Fibroblast of mammary gland (primary cell): Measurements from ENCODE around the gene AMOTL2.
A peak's percentile ranks its signal among the peaks of the same experiment; 100 is the strongest.

Experiments
- DNase-seq: peaks from one replicate; pipeline ENCODE4 v3.0.0-alpha.2; 2010; ENCODE audit warnings: low read depth
- H3K4me3 ChIP-seq: 2 replicates; pipeline ENCODE4 v1.5.1; 2011; ENCODE audit warnings: low read depth, mild to moderate bottlenecking, low read length, moderate library complexity; ENCODE audit not compliant: control insufficient read depth
- CTCF ChIP-seq: conservative IDR thresholded peaks from 2 replicates; pipeline ENCODE4 v1.5.1; 2011; ENCODE audit warnings: low read depth, low read length, inconsistent platforms; ENCODE audit not compliant: control insufficient read depth, insufficient read depth

The AMOTL2 gene

GRCh38 chr3:134381831-134382442 lies 7.7 kb upstream of the AMOTL2 start:
- TF ChIP-seq CTCF = no peak
- H3K4me3 ChIP-seq = no peak overlapping the region
- DNase-seq = no peak

- no peak for DNase-seq
These were observed 6.8 kb upstream of the AMOTL2 start for GRCh38 chr3:134381076-134381475.

DNA sequence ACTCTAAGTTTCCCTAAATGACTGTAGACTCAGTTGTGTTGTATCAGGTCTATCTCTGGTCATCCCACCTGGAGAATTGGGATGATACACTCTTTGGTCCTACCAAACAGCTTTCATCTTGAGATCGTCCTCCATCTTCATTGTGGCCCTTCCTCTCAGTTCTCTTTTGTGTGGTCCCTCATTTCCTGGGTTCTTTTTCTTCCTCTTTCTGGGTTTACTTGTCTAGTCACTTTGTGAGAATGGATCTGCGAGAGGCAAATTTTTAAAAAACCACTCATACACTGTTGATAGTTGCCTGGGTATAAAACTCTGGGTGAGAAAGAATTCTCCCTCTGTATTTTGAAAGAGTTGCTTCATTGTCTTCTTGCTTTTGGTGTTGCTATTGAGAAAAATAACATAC lies 6.0 kb upstream of the AMOTL2 start:
- no peak for TF ChIP-seq CTCF
- H3K4me3 ChIP-seq = no peak overlapping the region
- no peak for DNase-seq

More at GRCh38 chr3:134381076-134381475, 6.8 kb upstream of the AMOTL2 start:
- no peak for TF ChIP-seq CTCF
- no peak overlapping the region for H3K4me3 ChIP-seq

DNA sequence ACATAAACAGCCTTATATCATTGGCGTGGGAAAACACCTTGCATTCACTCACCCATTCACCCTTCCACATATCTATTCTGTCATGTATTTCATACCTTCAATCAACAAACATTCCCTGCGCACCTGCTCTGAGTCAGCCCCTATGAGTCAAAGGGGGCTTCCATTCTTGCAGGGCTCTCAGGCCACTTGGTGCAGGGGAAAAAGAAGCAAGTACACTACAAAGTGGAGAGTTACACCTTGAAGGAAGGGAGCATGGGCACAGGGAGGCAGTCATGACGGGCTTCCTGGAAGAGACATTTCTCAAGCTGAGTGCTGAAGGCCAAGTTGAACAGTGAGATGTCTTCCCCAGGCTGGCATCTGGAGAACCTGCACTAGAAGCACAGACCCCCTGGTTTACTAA lies 4.6 kb upstream of the AMOTL2 start:
- no peak for TF ChIP-seq CTCF

GRCh38 chr3:134378384-134378783 lies 4.1 kb upstream of the AMOTL2 start:
- peak; percentile 44 for DNase-seq
- TF ChIP-seq CTCF = peak; percentile 46
- H3K4me3 ChIP-seq = no peak overlapping the region

More for the DNA sequence above, 4.6 kb upstream of the AMOTL2 start:
- H3K4me3 ChIP-seq = no peak overlapping the region
- DNase-seq = no peak

DNA sequence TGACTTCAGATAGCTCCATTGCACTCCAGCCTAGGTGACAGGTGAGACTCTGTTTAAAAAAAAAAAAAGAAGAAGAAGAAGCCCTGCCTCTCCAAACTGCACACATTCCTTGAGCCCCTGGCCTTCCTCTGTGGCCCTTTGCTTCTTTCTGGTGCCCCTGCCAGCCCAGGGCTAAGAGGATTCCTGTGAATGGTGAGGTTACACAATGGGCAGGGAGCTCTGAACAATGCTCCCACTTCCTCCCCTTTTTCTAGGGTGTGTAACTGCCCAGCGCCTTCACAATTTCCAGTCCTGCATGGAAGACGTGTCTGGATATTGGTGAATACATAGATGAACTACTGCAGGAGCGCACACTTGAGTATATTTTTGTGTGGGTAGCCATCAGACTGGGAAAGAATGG lies 3.6 kb upstream of the AMOTL2 start:
- TF ChIP-seq CTCF = no peak
- DNase-seq = no peak
- H3K4me3 ChIP-seq = no peak overlapping the region

- H3K4me3 ChIP-seq = no peak overlapping the region
These were observed 2.7 kb upstream of the AMOTL2 start for GRCh38 chr3:134376786-134377426.

More at GRCh38 chr3:134376786-134377426, 2.7 kb upstream of the AMOTL2 start:
- DNase-seq = no peak
- no peak for TF ChIP-seq CTCF
